ENCODE results near the gene ELL.

DNA sequence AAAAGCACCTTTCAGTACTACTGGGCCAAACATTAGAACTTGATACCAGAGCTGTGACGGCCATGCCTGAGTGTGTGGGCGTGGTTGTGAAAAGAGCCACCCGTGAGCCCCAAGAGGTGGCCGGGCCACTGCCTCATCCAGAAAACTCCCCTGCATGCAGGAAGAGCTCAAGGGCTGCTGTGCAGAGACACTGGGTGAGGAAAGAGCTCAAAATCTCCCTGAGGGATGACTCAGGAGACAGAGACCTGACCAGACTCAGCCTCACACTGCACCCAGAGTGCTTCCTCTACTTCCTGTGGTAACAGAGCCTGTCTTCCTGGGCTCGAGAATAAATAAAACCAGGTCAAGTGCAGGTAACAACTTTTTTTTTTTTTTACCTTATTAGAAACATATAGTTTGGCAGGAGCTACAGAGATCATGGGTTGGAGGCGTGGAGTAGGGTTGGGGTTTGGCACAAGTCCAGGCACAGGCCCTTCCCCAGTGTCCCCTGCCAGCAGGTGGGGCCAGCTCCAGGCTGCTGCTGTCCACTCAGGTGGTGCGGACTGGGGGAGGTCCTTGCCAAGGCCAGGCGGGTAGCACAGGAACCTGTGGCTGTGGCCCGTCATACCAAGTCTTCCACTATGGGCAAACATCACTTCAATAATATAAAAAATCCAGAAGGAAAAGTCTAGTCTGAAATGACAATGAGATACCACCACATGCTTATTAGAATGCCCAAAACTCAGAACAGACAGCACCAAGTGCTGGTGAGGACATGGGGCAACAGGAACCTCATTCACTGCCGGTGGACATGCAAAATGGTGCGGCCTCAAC, 25.5 kb downstream of the ELL start:
- TF ChIP-seq POLR2A (IDR thresholded peaks at IDR 0.05) = no peak
- TF ChIP-seq, protein P1, sequence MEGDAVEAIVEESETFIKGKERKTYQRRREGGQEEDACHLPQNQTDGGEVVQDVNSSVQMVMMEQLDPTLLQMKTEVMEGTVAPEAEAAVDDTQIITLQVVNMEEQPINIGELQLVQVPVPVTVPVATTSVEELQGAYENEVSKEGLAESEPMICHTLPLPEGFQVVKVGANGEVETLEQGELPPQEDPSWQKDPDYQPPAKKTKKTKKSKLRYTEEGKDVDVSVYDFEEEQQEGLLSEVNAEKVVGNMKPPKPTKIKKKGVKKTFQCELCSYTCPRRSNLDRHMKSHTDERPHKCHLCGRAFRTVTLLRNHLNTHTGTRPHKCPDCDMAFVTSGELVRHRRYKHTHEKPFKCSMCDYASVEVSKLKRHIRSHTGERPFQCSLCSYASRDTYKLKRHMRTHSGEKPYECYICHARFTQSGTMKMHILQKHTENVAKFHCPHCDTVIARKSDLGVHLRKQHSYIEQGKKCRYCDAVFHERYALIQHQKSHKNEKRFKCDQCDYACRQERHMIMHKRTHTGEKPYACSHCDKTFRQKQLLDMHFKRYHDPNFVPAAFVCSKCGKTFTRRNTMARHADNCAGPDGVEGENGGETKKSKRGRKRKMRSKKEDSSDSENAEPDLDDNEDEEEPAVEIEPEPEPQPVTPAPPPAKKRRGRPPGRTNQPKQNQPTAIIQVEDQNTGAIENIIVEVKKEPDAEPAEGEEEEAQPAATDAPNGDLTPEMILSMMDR (IDR thresholded peaks at IDR 0.05) = no peak
- TF ChIP-seq POLR2AphosphoS5 (IDR thresholded peaks at IDR 0.05) = no peak
